D721Med (cell line): ENCODE measurements around the gene RAB34.
"Not testable (repeated sequence)": the region's sequence is repeated elsewhere in the genome, so short reads cannot be mapped to it uniquely, and the experiment has no call there.

Source experiments
- DNase-seq: peaks from one replicate; pipeline ENCODE4 v3.0.0; 2011; ENCODE audit warnings: low spot score; ENCODE audit not compliant: insufficient read length
- FAIRE-seq: peaks from 2 replicates; lab custom pipeline; 2011; peaks lifted over from hg19 to GRCh38; lab: Jason Lieb, UNC
- CTCF ChIP-seq: IDR thresholded peaks from 2 replicates; pipeline ENCODE4 v1.5.1; 2012; ENCODE audit warnings: mild to moderate bottlenecking, control low read depth; ENCODE audit not compliant: insufficient read depth; ENCODE audit errors: missing control alignments

The RAB34 gene

GRCh38 chr17:28723159-28723835 is 5.6 kb upstream of the RAB34 start:
- no peak for TF ChIP-seq CTCF
- no peak for FAIRE-seq
- DNase-seq = no peak

GRCh38 chr17:28722417-28723158 is 4.9 kb upstream of the RAB34 start:
- FAIRE-seq = no peak
- TF ChIP-seq CTCF = no peak

GRCh38 chr17:28720997-28721329 is 3.3 kb upstream of the RAB34 start:
- not testable (repeated sequence) for FAIRE-seq, DNase-seq

More at GRCh38 chr17:28722417-28723158, 4.9 kb upstream of the RAB34 start:
- no peak for DNase-seq

- no peak for TF ChIP-seq CTCF
- FAIRE-seq (no peak), DNase-seq (no peak)
Measured at GRCh38 chr17:28720247-28720996, 2.8 kb upstream of the RAB34 start.

GRCh38 chr17:28719021-28719433 is 1.4 kb upstream of the RAB34 start:
- no peak for TF ChIP-seq CTCF
- no peak for DNase-seq
- FAIRE-seq = no peak

- FAIRE-seq (no peak), DNase-seq (no peak)
- TF ChIP-seq CTCF = no peak
Measured at GRCh38 chr17:28718333-28719020, 809 bp upstream of the RAB34 start.
